Activated CD4-positive, alpha-beta T cell treated with anti-CD3 and anti-CD28 coated beads for 1 hour (primary cell): Measurements from ENCODE around the gene AP2M1.

Experiments
- DNase-seq: peaks from one replicate; pipeline ENCODE4 v3.0.0-alpha.2; 2020

The AP2M1 gene

DNA sequence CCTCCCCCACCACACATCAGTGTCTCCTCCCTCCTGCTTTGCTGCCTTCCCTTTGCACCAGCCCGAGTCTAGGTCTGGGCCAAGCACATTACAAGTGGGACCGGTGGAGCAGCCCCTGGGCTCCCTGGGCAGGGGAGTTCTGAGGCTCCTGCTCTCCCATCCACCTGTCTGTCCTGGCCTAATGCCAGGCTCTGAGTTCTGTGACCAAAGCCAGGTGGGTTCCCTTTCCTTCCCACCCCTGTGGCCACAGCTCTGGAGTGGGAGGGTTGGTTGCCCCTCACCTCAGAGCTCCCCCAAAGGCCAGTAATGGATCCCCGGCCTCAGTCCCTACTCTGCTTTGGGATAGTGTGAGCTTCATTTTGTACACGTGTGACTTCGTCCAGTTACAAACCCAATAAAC, 9.0 kb downstream of the AP2M1 start:
- DNase-seq, result no peak

GRCh38 chr3:184184546-184185230, 10.0 kb downstream of the AP2M1 start:
- DNase-seq, result no peak

GRCh38 chr3:184185461-184186183, 11.0 kb downstream of the AP2M1 start:
- peak; percentile 99 for DNase-seq

- DNase-seq, result no peak
These were observed 11.7 kb downstream of the AP2M1 start, which contains the start of gene ABCF3 for GRCh38 chr3:184186184-184186901. Gene ABCF3 (plus strand): TSS chr3:184186199. CDS start chr3:184186208, 9 bp downstream.

- no peak for DNase-seq
These were observed 12.2 kb downstream of the AP2M1 start for GRCh38 chr3:184186902-184187207.

DNA sequence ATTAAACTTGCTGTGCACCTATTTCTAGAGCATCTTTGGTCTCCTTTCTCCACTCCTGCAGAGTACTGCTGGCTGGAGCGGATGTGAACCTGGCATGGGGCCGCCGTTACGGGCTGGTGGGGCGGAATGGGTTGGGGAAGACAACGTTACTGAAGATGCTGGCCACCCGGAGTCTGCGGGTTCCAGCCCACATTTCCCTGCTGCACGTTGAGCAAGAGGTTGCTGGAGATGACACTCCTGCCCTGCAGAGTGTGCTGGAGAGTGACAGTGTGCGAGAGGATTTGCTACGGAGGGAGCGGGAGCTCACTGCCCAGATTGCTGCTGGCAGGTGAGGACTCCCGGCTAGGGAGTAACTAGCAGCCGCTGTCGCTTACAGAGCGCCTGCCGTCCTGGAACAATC, 13.4 kb downstream of the AP2M1 start:
- DNase-seq, result no peak

GRCh38 chr3:184189421-184189820, 14.8 kb downstream of the AP2M1 start:
- DNase-seq, result no peak

- DNase-seq, result no peak
These were observed 18.2 kb downstream of the AP2M1 start for GRCh38 chr3:184192889-184193288.

DNA sequence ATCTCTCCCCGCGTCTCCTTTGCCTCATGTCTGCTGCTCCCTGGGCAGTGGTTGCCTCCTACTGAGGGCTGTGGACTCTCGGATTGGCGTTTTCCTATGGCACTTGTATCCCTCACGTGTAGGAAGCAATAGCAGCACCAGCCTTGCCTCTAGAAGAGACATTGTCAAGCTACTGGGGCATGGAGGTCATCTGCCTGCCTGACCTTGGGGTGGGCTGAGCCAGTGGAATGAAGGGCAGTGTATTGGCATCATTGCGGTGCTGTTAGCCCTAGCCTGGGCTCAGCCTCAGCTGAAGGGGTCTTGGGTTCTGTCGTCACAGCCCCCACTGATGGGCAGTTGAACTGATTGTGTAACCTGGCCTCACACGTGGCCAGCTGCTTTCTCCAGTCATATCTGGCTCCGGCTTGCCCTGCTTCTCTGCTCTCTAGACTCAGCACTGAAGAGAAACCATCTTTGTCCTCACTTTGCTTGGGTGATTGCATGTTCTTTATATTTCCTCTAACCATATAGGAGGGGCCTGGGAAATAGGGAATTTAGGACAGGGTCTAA, 19.4 kb downstream of the AP2M1 start:
- no peak for DNase-seq

GRCh38 chr3:184196536-184196935, 21.9 kb downstream of the AP2M1 start:
- DNase-seq, result no peak

DNA sequence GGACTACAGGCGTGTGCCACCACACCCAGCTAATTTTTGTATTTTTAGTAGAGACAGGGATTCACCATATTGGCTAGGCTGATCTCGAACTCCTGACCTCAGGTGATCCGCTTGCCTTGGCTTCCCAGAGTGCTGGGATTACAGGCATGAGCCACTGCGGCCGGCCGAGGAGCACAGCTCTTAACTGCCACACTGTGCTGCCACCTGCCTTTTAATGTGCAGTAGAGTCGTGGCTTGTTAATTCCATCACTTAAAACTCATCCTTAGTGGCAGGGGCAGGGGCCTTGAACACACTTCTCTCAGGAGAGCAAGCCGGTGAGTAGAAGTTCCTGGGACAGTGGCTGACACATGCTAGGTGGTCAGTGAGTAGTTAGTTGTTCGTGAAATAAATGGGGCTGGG, 23.9 kb downstream of the AP2M1 start:
- DNase-seq, result no peak

DNA sequence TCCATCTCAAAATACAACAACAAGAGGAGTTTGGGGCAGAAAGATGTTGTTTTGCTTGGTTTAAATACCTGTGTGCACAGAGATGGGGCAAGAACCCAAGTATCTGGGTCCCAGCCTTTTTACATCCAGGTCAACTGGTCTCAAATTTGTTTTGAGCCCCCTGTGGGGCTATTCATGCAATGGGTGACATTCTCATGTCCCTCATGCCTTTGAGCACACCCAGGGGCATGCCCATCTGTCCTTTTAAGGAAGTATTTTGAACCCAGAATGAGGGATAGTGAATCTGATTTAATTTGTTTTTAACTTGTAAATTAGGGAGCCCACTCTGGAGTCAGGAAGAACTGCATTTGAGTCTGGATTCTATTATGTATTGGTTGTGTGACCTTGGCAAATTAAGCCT, 26.2 kb downstream of the AP2M1 start:
- DNase-seq, result no peak

DNA sequence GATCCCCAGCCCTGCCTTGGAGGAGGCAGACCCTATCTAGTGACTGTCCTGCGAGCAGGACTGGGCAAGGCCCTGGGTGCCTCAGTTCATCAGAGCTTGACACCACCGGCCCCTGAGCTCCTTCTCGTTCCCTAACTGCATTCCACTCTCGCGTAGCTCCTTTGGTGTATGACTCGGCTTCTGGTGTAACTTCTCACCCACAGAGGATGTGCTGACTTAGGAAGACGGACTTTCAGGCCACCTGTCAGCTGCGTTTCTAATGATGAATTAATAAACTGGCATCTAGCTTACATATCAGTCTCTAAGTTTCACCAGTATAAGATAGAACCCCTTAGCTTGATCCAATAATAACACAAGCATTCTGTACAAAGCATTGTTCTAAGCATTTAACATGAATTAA, 28.9 kb downstream of the AP2M1 start:
- no peak for DNase-seq

DNA sequence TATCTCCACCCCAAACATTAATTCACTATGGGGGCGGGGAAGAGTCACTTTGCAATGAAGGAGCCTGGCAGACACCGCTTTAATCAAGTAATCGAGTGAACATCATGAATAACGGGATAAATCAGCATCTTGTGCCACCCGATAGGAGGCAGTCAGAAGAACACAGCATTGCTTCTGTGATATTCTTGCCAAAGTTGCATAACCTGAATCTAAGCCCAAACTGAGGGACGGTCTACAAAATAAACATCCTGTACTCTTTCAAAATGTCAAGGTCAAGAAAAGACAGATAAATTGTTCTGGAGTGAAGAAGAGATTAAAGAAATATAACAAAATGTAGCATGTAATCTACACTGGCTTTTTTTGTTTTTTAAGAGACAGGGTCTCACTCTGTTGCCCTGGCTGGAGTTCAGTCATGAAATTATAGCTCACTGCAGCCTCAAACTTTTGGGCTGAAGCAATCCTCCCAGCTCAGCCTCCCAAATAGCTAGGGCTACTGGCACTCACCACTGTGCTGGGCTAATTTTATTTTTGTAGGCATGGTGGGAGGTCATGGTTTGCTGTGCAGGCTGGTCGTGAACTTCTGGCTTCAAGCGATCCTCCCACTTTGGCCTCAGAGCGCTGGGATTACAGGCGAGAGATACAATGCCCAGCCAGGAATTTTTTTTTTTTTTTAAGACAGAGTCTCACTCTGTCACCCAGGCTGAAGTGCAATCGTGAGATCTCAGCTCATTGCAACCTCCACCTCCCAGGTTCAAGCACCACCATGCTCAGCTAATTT, 34.7 kb downstream of the AP2M1 start:
- no peak for DNase-seq

GRCh38 chr3:184211297-184211696, 36.6 kb downstream of the AP2M1 start:
- DNase-seq, result no peak

DNA sequence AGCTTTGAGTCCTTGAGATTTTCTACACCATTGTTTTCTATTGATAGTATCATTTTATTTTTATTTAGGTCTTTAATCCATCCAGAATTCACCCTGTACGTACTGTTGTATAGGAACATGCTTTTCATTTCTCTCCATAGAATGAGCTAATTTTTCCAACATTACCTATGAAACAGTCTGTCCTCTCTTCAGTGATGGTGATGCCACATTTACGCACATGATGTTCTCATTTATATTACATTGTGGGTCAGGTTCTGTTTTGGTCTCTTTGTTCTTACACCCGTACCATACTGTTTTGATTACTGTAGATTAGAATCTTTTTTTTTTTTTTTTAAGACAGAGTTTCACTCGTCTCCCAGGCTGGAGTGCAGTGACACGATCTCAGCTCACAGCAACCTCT, 37.1 kb downstream of the AP2M1 start:
- no peak for DNase-seq

DNA sequence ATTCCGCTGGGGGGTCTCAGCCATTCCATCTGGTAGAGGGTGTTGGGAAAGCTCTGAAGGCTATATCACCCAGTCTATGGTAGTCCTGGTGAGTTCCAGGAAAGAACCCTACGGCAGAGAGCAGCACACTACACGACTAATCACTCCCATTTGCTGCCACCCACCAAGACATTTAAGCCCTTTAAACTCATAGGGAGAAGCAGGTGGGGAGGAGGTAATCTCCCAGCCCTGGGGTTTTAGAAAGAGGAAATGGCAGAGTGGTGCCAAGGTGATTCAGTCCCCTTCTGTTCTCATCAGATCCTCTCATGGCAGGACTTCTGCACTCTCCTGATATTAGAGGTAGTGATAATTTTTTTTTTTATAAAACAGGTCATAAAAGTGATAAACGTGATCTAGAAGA, 44.2 kb downstream of the AP2M1 start:
- no peak for DNase-seq

DNA sequence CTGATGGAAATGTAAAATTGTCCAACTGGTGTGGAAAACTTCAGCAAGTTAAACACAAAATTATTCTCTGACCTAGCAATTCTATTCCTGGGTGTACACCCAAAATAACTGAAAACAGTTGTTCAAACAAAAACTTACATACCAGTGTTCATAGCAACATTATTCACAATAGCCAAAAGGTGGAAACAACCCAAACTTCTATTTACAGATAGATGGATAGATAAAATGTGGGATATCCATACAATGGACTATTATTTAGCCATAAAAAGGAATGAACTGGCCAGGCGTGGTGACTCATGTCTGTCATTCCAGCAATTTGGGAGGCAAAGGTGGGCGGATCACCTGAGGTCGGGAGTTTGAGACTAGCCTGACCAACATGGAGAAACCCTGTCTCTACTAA, 47.9 kb downstream of the AP2M1 start:
- DNase-seq, result no peak

DNA sequence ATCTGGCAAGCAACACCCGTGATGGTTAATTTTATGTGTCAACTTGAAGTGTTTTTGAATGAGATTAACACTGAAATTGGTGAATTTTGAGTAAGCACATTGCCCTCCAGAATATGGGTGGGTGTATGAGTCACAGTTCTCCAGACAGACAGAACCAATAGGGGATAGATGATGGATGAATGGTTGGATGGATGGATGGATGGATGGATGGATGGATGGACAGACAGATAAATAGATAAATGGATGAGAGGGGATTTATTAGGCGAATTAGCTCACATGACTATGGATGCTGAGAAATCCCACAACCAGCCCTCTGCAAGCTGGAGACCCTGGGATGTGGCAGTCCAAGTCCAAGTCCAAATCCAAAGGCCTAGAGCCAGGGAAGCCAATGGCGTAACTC, 49.3 kb downstream of the AP2M1 start:
- no peak for DNase-seq

DNA sequence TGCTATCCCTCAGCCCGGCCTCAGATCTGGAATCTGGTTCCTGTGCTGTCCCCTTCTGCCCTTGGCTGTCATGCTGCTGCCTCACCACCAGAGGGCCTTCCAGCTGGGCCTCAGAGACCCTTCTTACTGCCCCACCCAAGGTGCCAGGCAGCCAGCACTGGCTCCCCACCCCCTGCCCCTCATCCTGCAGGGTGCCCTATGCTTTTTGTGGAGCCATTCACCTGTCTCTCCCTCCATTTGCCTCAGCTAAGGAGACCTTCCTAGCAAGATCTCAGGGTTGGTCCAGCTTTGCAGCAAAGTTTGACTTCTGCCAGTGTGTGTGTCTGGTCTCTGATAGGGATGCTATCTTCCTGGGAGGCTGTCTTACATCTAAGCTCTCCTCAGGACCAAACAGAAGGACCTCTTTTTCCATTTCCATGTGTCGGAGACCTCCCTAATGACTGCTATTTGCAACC, 52.9 kb downstream of the AP2M1 start:
- DNase-seq, result peak; percentile 35

DNA sequence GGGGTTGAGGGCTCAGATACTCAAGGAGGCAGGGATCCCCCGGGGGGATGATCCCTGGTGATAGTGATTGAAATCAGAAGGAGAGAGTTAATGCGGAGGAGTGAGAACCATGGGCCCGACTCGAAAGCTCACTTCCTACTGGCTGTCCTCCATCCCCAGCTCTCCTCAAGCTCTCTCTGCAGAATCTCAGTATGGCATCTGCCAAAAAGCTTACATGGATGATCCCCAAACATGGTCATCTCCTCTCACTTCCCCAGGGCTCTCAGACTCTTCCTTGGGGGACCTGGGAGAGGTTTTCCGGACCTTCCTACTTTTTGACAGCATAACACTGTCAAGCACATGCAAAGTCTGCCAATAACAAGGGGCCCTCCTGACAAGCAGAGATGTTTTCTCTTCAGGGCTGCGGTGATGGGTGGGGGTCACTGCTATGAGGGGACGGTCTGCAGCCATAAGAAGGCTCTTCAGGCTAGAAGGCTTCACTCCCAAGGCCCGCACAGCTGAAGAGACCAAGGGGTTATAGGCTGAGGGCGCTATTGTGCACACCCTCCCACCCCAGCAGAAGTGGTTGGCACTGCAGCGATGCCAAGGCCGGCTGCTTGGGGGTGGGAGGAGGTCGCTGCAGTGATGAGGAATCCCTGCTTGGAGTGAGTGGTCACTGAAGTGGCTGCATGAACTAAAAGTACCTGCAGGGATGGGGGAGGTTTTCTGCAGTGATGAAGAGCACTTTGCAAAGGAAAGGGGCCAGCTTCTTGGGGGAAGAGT, 53.9 kb downstream of the AP2M1 start:
- DNase-seq, result no peak

DNA sequence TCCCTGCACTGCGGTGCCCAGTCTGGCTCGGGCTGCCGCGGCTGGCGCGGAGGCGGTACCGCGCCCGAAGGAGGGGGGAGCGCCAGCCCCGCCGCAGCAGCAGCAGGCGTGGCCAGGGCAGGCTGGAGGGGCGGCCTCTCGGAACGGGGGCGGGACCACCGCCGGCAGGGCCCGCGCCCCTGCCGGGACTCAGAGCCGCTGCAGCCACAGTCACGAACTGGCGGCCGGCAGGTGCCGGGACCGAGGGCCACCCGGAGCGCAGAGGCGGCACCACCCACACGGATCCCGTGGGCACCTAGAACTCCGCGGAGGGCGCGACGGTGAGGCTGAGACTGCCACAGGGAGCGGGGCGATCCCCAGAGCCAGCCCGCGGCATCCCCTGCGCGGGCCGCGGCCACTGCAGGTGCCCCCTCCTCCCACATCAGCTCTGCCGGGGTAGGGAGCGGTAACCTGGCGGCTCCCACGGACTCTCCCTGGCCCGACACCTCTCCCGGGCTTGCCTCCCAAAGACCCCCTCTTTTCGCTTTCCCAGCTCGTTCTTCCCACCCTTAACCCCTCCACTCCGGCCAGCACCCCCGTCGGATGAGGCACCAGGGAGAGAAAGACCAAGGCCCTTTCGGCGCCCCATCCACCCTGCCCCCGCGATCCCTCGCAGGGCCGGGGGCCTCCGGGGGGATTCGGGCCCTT, 54.9 kb downstream of the AP2M1 start, which contains the start of gene VWA5B2:
Gene VWA5B2 (plus strand): TSS at position 192 of the 687 bp plus-strand sequence. CDS start 944 bp downstream, outside the sequence.
- peak; percentile 56 for DNase-seq
